SH-SY5Y (cell line): Measurements from ENCODE around the gene HDHD5.

Source experiments
- GATA2 ChIP-seq: IDR thresholded peaks from 2 replicates; pipeline ENCODE4 v1.6.1; 2011; ENCODE audit warnings: mild to moderate bottlenecking, low read depth, low read length
- GATA3 ChIP-seq: IDR thresholded peaks from 2 replicates; pipeline ENCODE4 v1.6.1; 2011; ENCODE audit warnings: low read depth, mild to moderate bottlenecking, low read length, moderate library complexity

GRCh38 chr22:17152971-17153370 lies 6.1 kb downstream of the HDHD5 start:
- TF ChIP-seq GATA2 (no peak), GATA3 (no peak)
